Kidney epithelial cell (primary cell): Measurements from ENCODE around the gene STAG1. TPM values are rescaled to one million over a fixed set of nuclear protein-coding genes. Genes with fewer than 3 reads are reported as not detected.

Source experiments
- DNase-seq: peaks from one replicate; pipeline ENCODE4 v3.0.0-alpha.2; 2010; ENCODE audit warnings: low read depth
- H3K27me3 ChIP-seq: 2 replicates; pipeline ENCODE4 v1.6.0; 2011; ENCODE audit warnings: low read length; ENCODE audit not compliant: control insufficient read depth, insufficient read depth
- H3K36me3 ChIP-seq: 2 replicates; pipeline ENCODE4 v1.5.1; 2011; ENCODE audit warnings: low read length; ENCODE audit not compliant: control insufficient read depth, insufficient read depth
- H3K4me3 ChIP-seq: 2 replicates; pipeline ENCODE4 v1.5.1; 2011; ENCODE audit warnings: low read depth, mild to moderate bottlenecking, control low read depth, low read length
- total RNA-seq: library from RNA; depleted of rRNA; stranded (reverse); fragments of >200 nt; gene quantifications from 2 replicates; pipeline ENCODE4 v1.2.3, GENCODE V29; 2015
- TF ChIP-seq, protein P1 (sequence below): IDR thresholded peaks from 2 replicates; pipeline ENCODE4 v1.5.1; 2011; ENCODE audit warnings: mild to moderate bottlenecking, moderate library complexity, low read length, control low read depth, inconsistent platforms; ENCODE audit not compliant: insufficient read depth, poor library complexity, severe bottlenecking

Gene STAG1
- total RNA-seq, 1 donor from 2014 or later, result 20.7 TPM

- DNase-seq, result no peak
Observed at GRCh38 chr3:136404056-136404455, 348.1 kb downstream of the STAG1 start.

GRCh38 chr3:136396916-136397315 lies 355.3 kb downstream of the STAG1 start:
- TF ChIP-seq, protein P1, sequence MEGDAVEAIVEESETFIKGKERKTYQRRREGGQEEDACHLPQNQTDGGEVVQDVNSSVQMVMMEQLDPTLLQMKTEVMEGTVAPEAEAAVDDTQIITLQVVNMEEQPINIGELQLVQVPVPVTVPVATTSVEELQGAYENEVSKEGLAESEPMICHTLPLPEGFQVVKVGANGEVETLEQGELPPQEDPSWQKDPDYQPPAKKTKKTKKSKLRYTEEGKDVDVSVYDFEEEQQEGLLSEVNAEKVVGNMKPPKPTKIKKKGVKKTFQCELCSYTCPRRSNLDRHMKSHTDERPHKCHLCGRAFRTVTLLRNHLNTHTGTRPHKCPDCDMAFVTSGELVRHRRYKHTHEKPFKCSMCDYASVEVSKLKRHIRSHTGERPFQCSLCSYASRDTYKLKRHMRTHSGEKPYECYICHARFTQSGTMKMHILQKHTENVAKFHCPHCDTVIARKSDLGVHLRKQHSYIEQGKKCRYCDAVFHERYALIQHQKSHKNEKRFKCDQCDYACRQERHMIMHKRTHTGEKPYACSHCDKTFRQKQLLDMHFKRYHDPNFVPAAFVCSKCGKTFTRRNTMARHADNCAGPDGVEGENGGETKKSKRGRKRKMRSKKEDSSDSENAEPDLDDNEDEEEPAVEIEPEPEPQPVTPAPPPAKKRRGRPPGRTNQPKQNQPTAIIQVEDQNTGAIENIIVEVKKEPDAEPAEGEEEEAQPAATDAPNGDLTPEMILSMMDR, result no peak
- no peak overlapping the region for H3K4me3 ChIP-seq
- no peaks in the 10 kb centered on the region for H3K36me3 ChIP-seq
- no peak for DNase-seq
- no peaks in the 10 kb centered on the region for H3K27me3 ChIP-seq

More at GRCh38 chr3:136404056-136404455, 348.1 kb downstream of the STAG1 start:
- Histone ChIP-seq H3K36me3 (no peaks in the 10 kb centered on the region), H3K4me3 (no peak overlapping the region), H3K27me3 (no peaks in the 10 kb centered on the region)
- TF ChIP-seq, protein P1, result no peak

GRCh38 chr3:136390574-136390973 lies 361.6 kb downstream of the STAG1 start:
- no peak for DNase-seq
- TF ChIP-seq, protein P1, result no peak
- Histone ChIP-seq H3K36me3 (no peaks in the 10 kb centered on the region), H3K27me3 (no peaks in the 10 kb centered on the region), H3K4me3 (no peak overlapping the region)

- Histone ChIP-seq H3K36me3 (no peaks in the 10 kb centered on the region), H3K4me3 (no peak overlapping the region), H3K27me3 (no peaks in the 10 kb centered on the region)
- TF ChIP-seq, protein P1, result no peak
- no peak for DNase-seq
Observed at GRCh38 chr3:136387031-136387430, 365.1 kb downstream of the STAG1 start.

GRCh38 chr3:136385457-136385856 lies 366.7 kb downstream of the STAG1 start:
- Histone ChIP-seq H3K36me3 (no peaks in the 10 kb centered on the region), H3K4me3 (no peak overlapping the region), H3K27me3 (no peaks in the 10 kb centered on the region)
- TF ChIP-seq, protein P1, result no peak
- no peak for DNase-seq

GRCh38 chr3:136381051-136381450 lies 371.1 kb downstream of the STAG1 start:
- H3K36me3 ChIP-seq, result no peaks in the 10 kb centered on the region
- TF ChIP-seq, protein P1, result no peak
- no peak overlapping the region for H3K4me3 ChIP-seq
- DNase-seq, result no peak
- H3K27me3 ChIP-seq, result no peaks in the 10 kb centered on the region
